Smooth muscle cell of the coronary artery (primary cell): ENCODE data around the gene LDHA. TPM values are rescaled to one million over a fixed set of nuclear protein-coding genes. Genes with fewer than 3 reads are reported as not detected.

Source experiments
- total RNA-seq: library from RNA; depleted of rRNA; stranded (reverse); fragments of >200 nt; gene quantifications from 2 replicates; pipeline ENCODE4 v1.2.3, GENCODE V29; 2014; ENCODE audit warnings: low replicate concordance

LDHA gene
- total RNA-seq: 462 and 692 TPM in 2 replicates

GRCh38 chr11:18394275-18394927 is at the start of gene LDHA:
TSS of gene LDHA (plus strand) at chr11:18394563. CDS start at chr11:18396843, 2,280 bp downstream.

GRCh38 chr11:18455686-18456372 is 61.5 kb downstream of the LDHA start, which contains the start of gene LDHAL6A:
TSS of gene LDHAL6A (plus strand) at chr11:18455856. CDS start at chr11:18456681, 825 bp downstream.

Other genes starting within 250 kb of the LDHA start
- gene MRGPRX4, start 221.7 kb upstream of the LDHA start, total RNA-seq: not detected in 2 replicates
- gene SAA4, start 157.8 kb upstream of the LDHA start, total RNA-seq: not detected in 2 replicates
- 0.08 TPM in 1 of 2 replicates, not detected in the other for gene SAA2, start 145.9 kb upstream of the LDHA start, total RNA-seq
- 0.45 TPM in 1 of 2 replicates, not detected in the other for gene SAA1, start 128.3 kb upstream of the LDHA start, total RNA-seq
- gene HPS5, start 72.4 kb upstream of the LDHA start, total RNA-seq: 21.2 and 97.6 TPM in 2 replicates
- gene GTF2H1, start 72.0 kb upstream of the LDHA start, total RNA-seq: 35.2 and 49.8 TPM in 2 replicates
- not detected in 2 replicates for gene LDHC, start 17.8 kb downstream of the LDHA start, total RNA-seq
- not detected in 2 replicates for gene LDHAL6A, start 61.3 kb downstream of the LDHA start, total RNA-seq
- gene TSG101, start 132.4 kb downstream of the LDHA start, total RNA-seq: 53.7 and 56.7 TPM in 2 replicates
- gene UEVLD, start 194.2 kb downstream of the LDHA start, total RNA-seq: 14.4 and 18.6 TPM in 2 replicates
- 1.4 and 1.8 TPM in 2 replicates for gene MISFA, start 205.2 kb downstream of the LDHA start, total RNA-seq
- 6.9 and 13.8 TPM in 2 replicates for gene SPTY2D1, start 239.8 kb downstream of the LDHA start, total RNA-seq